Cardiac fibroblast (primary cell): ENCODE results near the gene TP53TG5.
A peak's percentile ranks its signal among the peaks of the same experiment; 100 is the strongest.

Experiments
- DNase-seq, 2 donors: peaks; one replicate each; pipeline versions ENCODE4 v3.0.0 to v3.0.0-alpha.2; 2010; ENCODE audit warnings: low read depth in 2 of 2
- H3K4me3 ChIP-seq, 2 donors: replicated peaks in 1 of 2; 1 replicate in 1 of 2; 2 replicates in 1 of 2; pipeline ENCODE4 v1.5.1; 2011; ENCODE audit warnings: low read depth in 2 of 2, low read length in 2 of 2, mild to moderate bottlenecking in 2 of 2, moderate library complexity in 1 of 2
- TF ChIP-seq, protein P1 (sequence below): IDR thresholded peaks from one replicate; pipeline ENCODE4 v1.5.1; 2011; ENCODE audit warnings: low read depth, mild to moderate bottlenecking, low read length, inconsistent platforms

The TP53TG5 gene

DNA sequence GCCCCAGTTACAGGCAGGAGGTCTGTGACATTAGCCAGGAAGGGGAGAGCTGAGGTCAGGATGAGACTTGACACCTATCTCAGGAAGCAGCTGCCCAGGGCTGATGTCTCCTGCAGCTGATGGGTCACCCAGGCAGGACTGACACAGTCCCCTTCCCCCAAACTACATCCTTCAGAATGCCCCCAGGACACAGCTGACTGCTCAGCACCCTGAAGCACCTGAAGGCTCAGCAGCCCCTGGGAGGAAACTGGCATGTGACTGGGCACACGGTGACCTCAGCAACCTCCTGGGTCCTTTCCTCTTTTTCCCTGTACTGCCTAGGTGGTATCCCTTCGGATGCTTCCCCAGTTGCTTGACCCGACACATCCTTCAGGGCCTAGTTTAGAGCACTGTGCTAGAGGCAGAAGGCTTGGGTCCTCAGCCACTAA is 31.8 kb downstream of the TP53TG5 start:
- TF ChIP-seq, protein P1, sequence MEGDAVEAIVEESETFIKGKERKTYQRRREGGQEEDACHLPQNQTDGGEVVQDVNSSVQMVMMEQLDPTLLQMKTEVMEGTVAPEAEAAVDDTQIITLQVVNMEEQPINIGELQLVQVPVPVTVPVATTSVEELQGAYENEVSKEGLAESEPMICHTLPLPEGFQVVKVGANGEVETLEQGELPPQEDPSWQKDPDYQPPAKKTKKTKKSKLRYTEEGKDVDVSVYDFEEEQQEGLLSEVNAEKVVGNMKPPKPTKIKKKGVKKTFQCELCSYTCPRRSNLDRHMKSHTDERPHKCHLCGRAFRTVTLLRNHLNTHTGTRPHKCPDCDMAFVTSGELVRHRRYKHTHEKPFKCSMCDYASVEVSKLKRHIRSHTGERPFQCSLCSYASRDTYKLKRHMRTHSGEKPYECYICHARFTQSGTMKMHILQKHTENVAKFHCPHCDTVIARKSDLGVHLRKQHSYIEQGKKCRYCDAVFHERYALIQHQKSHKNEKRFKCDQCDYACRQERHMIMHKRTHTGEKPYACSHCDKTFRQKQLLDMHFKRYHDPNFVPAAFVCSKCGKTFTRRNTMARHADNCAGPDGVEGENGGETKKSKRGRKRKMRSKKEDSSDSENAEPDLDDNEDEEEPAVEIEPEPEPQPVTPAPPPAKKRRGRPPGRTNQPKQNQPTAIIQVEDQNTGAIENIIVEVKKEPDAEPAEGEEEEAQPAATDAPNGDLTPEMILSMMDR = no peak
- H3K4me3 ChIP-seq = peak overlapping the region; percentile 83 to 88
- DNase-seq = no peak

DNA sequence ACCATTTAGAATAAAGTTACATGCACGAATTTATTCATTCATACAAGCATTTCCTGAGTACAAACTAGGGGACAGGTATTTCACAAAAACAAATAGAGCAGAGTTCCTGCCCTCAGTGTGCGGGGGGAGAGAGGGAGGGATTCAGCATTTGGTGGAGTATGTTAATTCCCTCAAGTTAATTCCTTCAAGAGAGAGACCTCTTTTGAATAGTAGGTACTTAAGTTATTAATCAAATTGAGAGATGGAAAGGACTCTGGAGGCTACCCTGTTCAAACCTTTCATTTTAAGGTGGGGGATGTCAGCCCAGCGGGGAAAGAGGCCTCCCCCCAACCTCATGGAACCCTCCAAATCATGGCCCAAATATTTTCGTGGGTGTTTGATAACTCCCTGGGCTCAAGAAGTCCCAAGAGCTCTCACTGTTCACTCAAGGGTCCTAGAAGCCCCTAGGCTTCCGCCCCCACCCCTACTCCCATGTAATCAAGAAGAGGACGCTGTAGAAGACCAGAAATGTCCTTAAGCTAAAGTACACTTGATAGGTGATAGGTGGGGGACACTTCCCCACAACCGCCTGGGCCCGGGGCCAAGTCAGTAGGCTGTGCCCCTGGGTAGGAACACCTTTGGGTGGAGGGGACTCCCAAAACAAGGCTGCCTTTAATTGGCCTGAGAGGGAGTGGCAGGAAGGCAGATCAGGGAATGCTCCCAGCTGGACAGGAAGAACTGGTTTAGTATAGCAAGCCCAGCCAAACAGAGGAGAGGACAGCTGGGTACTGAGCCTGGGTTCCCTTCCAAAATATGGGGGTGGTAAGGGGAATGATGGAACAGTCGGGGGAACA is 32.8 kb downstream of the TP53TG5 start:
- peak overlapping the region; percentile 83 to 88 for H3K4me3 ChIP-seq
- TF ChIP-seq, protein P1 = no peak
- no peak for DNase-seq

DNA sequence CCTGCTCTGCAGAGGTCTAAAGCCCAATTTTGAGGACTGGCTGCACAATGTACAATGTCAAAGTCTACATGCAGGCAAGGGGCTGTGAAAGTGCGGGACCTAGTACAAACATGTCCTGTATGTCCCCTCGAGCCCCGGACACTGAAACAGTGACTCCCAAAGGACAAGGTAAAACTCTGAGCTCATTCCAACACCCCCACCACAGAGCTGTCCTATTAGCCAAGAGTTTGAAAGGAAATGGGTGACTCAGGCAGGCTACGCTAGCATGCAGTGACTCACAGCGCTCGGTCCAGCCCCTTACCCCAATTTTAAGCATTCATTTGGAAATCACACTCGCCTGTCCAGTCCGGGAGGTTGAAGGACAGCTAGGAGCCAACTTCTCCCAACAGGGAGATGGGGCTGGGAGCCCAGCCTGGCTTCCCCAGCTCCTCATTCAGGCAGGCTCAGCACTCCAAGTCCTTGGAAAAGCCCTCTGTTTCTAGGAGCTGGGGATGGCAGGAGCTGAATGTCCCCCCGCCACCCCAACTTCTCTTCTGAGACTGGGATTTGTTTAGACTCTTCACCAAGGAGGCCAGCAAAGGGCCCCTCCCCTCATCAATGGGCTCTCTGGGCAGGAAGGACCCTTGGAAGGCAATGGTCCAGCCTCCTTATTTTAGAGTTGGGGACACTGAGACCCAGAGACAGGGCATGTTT is 33.8 kb downstream of the TP53TG5 start:
- TF ChIP-seq, protein P1 = no peak
- H3K4me3 ChIP-seq = peak overlapping the region in 1 of 2 donors; percentile 32

DNA sequence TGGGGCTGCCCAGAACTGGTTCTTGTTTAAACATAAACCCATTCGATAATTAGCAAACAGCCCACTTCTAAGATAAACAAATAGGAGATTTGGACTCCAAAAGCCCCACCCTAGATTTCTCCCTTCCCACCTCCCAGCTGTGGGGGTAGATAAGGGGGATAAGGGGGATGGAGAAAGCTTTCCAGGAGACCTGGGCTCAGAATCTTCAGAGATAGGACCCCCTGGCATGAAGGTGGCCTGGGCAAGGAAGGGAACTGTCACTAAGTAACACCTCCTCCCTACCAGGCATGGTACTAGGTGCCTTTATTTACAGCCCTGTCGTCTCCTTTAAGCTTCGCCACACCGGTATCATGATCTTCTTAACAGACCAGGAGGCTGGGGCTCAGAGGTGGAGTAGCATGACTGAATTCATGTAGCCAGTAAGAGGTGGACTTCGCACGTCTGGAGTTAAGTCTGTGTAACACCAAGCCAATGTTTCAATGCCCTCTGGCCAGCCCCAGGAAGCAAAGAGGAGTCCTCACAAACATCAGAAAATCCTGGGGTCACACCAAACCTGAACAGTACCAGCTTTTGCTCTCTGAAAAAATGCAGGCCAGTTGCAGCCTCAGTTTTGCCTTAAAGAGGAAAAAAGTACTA is 34.5 kb downstream of the TP53TG5 start:
- peak overlapping the region in 1 of 2 donors; percentile 32 for H3K4me3 ChIP-seq
- TF ChIP-seq, protein P1 = no peak

More for the DNA sequence above, 33.8 kb downstream of the TP53TG5 start:
- DNase-seq = peak; percentile 90 to 93

DNA sequence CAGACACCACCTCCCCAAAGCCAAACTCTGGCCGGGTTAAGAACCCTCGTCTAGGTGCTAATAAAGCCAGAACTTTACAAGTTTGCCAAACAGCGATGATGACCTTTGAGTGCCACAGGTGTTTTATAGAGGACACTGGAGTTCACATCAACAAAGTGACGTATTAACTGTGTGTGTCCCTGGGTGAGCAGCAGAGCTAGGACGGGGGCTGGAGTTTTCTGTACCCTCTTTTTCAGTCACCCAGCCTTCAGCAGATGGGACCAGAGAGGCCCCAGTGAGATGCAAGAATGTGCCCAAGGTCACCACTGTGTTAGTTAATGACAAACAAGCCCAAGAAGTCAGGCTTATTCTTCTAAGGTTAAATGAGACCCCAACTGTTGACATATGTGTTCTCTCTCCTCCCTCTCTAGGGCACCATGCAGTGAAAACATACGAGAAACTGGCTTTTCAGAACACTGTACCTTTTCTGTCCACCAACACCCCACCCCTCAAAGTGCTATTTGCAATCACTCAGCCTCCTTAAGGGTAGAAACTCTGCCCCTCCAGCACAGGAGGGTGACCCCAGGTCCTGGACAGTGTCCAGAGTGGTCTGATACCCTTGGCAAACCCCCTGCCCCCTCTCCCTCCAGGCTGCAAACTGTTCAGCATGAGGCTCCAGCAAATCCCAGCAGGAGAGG is 35.1 kb downstream of the TP53TG5 start:
- DNase-seq = no peak
- TF ChIP-seq, protein P1 = no peak
- H3K4me3 ChIP-seq = no peak overlapping the region

More for the DNA sequence above, 34.5 kb downstream of the TP53TG5 start:
- no peak for DNase-seq
